Mononuclear cell (primary cell): ENCODE measurements around the gene TBC1D21. TPM values are rescaled to one million over a fixed set of nuclear protein-coding genes. Genes with fewer than 3 reads are reported as not detected.

Source experiments
- H3K27me3 ChIP-seq: 2 replicates; pipeline ENCODE4 v1.6.0; 2011; ENCODE audit warnings: low read length, control low read depth; ENCODE audit not compliant: insufficient read depth
- H3K4me1 ChIP-seq: 2 replicates; pipeline ENCODE4 v1.5.1; 2011; ENCODE audit warnings: mild to moderate bottlenecking, low read length, control low read depth; ENCODE audit not compliant: insufficient read depth
- H3K4me3 ChIP-seq: 2 replicates; pipeline ENCODE4 v1.5.1; 2011; ENCODE audit warnings: mild to moderate bottlenecking, low read length, moderate library complexity
- H3K9me3 ChIP-seq: 2 replicates; pipeline ENCODE4 v1.5.1; 2011; ENCODE audit warnings: low read depth, mild to moderate bottlenecking, control low read depth, low read length
- total RNA-seq: library from RNA; depleted of rRNA; stranded (reverse); fragments of >200 nt; gene quantifications from one replicate; pipeline ENCODE4 v1.2.3, GENCODE V29; 2012

Gene TBC1D21
- total RNA-seq, 1 donor: not detected

- Histone ChIP-seq H3K4me3 (no peak overlapping the region), H3K9me3 (no peaks in the 10 kb centered on the region), H3K27me3 (no peaks in the 10 kb centered on the region), H3K4me1 (no peaks in the 10 kb centered on the region)
Observed at GRCh38 chr15:73891328-73892315, 18.3 kb downstream of the TBC1D21 start.

GRCh38 chr15:73892446-73893226 lies 19.3 kb downstream of the TBC1D21 start:
- Histone ChIP-seq H3K4me1 (no peaks in the 10 kb centered on the region), H3K9me3 (no peaks in the 10 kb centered on the region), H3K27me3 (no peaks in the 10 kb centered on the region)

DNA sequence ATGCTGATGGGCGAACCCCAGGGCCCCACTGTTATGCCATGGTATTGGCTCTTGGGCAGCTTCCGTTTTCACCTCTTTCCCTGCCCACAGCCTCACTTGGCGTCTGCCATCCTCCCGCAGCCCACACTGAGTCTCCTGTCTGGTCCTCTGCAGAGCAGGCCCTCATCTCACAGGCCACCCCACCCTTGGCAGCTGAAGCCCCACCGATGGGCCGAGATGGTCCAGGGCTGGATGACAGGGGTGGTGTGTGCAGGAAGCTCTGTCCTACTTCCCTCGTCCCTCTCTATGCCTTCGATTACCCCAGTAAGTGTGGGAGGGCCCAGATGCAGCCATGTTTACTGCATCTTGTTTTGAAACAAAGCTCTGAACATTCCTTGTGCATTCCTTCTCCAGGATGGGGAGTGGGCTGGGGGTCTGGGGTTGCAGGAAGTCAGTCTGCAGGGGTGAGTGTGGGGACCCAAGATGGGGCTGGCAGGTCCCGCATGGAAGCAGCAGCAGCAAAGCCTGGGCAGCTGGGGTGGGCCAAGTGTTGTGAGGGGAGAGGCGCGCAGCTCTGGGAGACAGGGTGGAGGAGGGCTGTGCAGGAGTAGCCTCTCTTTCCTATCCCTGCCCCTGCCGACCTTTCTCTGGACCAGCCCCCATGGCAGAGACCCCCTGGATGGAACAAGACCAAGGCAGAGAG lies 20.9 kb downstream of the TBC1D21 start:
- Histone ChIP-seq H3K9me3 (no peaks in the 10 kb centered on the region), H3K4me3 (no peak overlapping the region), H3K4me1 (no peaks in the 10 kb centered on the region), H3K27me3 (no peaks in the 10 kb centered on the region)

More at GRCh38 chr15:73892446-73893226, 19.3 kb downstream of the TBC1D21 start:
- no peak overlapping the region for H3K4me3 ChIP-seq

GRCh38 chr15:73897441-73898261 lies 24.3 kb downstream of the TBC1D21 start:
- no peaks in the 10 kb centered on the region for H3K9me3 ChIP-seq
- no peaks in the 10 kb centered on the region for H3K27me3 ChIP-seq
- H3K4me3 ChIP-seq: no peak overlapping the region
- no peaks in the 10 kb centered on the region for H3K4me1 ChIP-seq

DNA sequence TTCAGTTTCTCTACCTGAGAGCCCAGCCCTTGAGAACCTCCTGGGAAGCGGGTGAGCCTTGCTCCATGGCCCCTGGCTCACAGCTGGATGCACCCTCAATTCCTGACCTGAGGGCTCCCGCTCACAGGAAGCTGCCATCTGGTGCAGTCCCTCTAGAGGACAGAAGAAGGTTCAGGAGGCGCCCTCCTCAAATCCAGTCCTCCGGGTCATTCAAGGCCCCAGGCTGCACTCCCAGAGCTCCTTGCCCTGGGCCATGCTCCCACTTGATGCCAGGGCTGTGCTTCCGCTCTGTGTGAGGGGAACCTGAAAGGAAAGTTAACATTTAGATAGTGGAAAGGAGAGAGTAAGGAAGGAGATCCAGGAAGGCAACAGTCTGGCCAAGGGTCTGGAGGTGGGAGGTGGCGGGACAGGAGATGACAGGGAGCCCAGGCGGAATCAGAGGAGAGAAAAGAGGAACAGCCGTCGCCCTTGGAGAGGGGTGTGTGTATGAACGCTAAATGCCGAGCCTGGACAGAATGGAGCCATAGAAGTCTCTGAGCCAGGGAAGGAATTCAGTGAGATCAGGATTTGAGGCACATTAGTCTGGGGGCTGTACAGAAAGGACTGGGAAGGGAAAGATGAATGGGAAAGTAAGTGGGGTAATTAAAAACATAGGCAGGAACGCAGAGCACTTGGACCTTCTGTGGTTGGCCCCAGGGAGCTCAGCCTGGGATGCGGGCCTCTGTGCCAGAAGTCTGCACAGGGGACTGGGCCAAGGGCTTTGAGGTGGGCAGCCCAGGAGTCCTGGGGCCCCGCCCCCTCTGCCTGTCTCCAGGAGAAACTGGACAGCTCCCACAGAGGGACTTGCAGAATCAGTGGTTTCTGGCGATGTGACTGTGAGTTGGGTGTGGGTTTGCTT lies 26.1 kb downstream of the TBC1D21 start:
- Histone ChIP-seq H3K9me3 (no peaks in the 10 kb centered on the region), H3K4me3 (no peak overlapping the region), H3K4me1 (no peaks in the 10 kb centered on the region)

GRCh38 chr15:73900095-73900712 lies 26.8 kb downstream of the TBC1D21 start:
- no peaks in the 10 kb centered on the region for H3K9me3 ChIP-seq
- no peaks in the 10 kb centered on the region for H3K4me1 ChIP-seq
- no peaks in the 10 kb centered on the region for H3K27me3 ChIP-seq
- H3K4me3 ChIP-seq: no peak overlapping the region

More for the DNA sequence above, 26.1 kb downstream of the TBC1D21 start:
- H3K27me3 ChIP-seq: no peaks in the 10 kb centered on the region

DNA sequence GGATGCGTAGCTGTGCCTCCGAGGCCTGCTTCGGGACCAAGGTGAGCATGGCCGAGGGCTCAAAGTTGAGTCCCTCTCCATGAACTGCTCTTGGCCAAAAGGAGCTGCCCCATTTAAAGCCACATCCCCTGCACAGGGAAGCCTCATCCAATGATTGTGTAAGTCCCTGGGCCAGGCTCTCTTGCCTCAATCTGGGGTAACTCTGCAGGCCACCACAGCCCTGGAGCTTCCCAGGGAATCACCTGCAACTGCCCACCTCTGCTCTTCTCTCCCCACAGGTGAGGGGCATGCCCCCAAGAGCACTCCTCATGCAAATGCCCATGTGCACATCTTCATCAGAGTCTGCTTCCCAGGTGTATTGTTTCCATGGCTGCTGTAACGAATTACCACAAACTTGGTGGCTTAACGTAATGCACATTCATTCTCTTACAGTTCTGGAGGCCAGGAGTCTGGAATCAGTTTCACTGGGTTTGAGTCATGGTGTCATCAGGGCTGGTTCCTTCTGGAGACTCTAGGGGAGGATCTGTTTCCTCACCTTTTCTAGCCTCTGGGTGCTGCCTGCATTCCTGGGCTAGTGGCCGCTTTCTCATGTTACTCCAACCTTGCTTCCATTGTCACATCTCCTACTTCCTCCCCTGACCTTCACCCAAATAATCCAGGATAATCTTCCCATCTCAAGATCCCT lies 27.9 kb downstream of the TBC1D21 start:
- H3K4me1 ChIP-seq: no peaks in the 10 kb centered on the region
- no peaks in the 10 kb centered on the region for H3K9me3 ChIP-seq
- H3K4me3 ChIP-seq: no peak overlapping the region
- H3K27me3 ChIP-seq: no peaks in the 10 kb centered on the region

DNA sequence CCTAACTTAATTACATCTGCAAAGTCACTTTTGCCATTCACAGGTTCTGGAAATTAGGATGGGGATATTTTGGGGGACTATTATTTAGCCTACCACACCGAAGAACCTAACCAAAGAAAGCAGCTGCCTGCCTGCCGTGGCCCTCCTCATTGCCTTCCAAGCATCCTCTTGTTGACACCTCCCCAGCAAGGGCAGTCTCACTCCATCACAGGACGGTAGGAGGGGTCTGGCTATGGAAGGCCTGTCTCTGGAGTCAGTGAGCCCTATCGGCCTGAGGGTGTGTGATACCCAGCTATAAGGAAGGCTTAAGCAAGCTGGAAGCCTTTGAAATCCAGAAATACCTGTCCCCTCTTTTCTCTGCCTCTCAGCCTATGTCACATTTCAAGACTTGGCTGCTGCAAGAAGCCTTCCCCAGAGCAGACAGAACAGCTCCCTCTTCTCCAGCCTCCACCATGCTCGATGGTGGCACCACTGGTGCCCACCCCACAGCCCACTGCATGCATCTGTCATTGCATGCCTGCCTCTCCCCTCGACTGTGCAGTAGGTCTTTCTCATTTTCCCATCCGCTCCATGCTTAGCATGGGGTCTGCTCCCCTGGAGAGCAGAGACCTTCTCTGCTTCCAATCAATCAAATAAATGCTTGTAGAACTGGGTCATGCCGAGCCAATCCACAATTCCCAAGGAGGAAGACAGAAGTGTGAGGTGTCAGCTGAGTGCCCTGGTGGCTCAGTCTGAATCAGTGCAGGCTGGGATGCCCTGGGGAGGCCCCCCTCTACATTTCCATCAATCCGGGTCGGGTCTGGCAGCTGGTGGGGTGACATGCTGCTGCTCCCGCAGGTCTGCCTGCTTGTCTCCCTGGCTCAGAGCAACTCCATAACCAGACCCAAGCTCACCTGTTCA lies 29.0 kb downstream of the TBC1D21 start:
- Histone ChIP-seq H3K27me3 (no peaks in the 10 kb centered on the region), H3K4me3 (no peak overlapping the region), H3K4me1 (peaks cover 4% of the 10 kb centered on the region), H3K9me3 (no peaks in the 10 kb centered on the region)

DNA sequence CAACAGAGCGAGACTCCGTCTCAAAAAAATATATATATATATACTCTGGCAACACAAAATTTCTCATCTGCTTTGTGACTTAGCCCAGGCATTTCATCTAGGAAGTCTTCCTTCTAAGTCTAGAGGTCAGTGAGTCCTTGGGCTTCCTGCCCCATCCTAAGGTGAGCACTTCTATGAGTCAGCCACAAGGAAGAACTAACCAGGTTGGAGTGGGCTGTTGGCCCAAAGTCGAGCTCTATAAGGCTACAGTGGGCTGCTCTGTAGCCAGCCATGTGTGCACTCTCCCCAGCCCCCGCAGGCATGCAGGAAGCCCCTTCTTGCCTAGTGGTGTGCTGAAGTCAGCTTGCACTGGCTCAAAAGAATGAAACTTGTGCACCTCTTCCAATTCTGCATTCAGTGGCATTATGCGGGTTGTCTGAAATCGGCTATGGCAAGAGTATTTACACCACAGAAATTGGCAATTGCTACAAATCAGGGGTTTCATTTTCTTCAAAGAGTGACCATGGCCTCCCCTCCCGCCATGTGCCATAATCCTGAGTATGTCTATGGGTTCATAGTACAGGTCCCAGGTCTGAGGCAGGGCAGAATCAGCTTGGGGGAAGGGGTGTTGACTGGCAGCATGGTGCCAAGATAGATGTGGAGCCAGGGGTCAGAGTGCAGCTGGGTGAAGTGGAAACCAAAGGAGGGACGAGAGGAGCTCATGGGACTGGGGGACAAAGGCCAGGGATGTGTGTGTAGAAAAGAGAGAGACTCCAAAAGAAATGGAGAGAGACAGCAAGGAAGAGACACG lies 30.9 kb downstream of the TBC1D21 start:
- Histone ChIP-seq H3K9me3 (no peaks in the 10 kb centered on the region), H3K27me3 (no peaks in the 10 kb centered on the region), H3K4me1 (peaks cover 6% of the 10 kb centered on the region), H3K4me3 (no peak overlapping the region)

DNA sequence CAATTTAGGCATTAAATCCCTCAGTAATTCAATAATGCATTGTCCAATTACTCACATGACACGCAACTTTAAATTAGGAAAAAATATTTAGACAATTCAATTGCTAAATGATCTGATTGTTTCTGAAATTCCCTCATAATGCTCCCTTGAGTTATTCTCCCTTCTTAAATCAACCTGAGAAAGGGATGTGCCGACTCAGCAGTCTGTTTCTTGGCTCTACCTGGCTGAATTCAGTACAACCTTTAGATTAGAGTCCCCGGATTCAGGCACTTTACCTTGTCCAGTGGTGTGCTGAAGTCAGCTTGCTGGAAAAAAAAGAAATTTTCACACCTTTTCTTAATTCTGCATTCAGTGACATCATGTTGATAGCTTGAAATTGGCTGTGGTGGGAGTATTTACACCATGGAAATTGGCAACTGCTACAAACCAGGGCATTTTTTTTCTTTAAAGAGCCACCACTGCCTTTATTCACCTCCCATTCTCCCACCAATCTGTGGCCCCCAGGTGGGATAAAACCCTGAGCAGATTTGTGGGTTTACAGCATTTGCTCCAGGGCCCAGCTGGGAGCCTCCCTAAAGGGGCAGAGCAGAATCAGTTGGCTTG lies 32.0 kb downstream of the TBC1D21 start:
- Histone ChIP-seq H3K4me1 (peaks cover 6% of the 10 kb centered on the region), H3K4me3 (no peak overlapping the region), H3K9me3 (no peaks in the 10 kb centered on the region), H3K27me3 (no peaks in the 10 kb centered on the region)

GRCh38 chr15:73906346-73907034 lies 33.1 kb downstream of the TBC1D21 start:
- no peak overlapping the region for H3K4me3 ChIP-seq

More at GRCh38 chr15:73906346-73907034, 33.1 kb downstream of the TBC1D21 start:
- peaks cover 6% of the 10 kb centered on the region for H3K4me1 ChIP-seq
- H3K9me3 ChIP-seq: no peaks in the 10 kb centered on the region
- no peaks in the 10 kb centered on the region for H3K27me3 ChIP-seq
